Measurements from ENCODE around the gene MIA.
"Not testable (repeated sequence)": the region's sequence is repeated elsewhere in the genome, so short reads cannot be mapped to it uniquely, and the experiment has no call there.

MIA gene

GRCh38 chr19:40763963-40764362 lies 11.4 kb upstream of the MIA start:
- ChIA-PET POLR2A (interaction anchor here (1.3 to 1.9 kb wide), 2 partner anchors 13 to 14 kb away, joined by 4 to 11 read pairs; partner anchors contain the start of genes ACTMAP, RAB4B and SNRPA), CTCF (no interaction called here)
- TF ChIP-seq EGR2 (tag by site-specific recombination; IDR thresholded peaks at IDR 0.05; ENCODE audit: low read depth), result 0 out of 2 replicates have a peak, but pooled peaks have one; percentile 27
- 0 out of 2 replicates have a peak, but pooled peaks have one; percentile 16 for TF ChIP-seq PRDM4 (tag by site-specific recombination; IDR thresholded peaks at IDR 0.05)
- peak; percentile 3; the same call in 1 of the 2 replicates for TF ChIP-seq ZNF146 (tag by site-specific recombination; IDR thresholded peaks at IDR 0.05)
- TF ChIP-seq ZNF112 (tag by site-specific recombination; IDR thresholded peaks at IDR 0.05), result no peak
- no peak for TF ChIP-seq ZNF792 (tag by site-specific recombination; IDR thresholded peaks at IDR 0.05)
- TF ChIP-seq HOXD13 (CRISPR knock-in tag; IDR thresholded peaks at IDR 0.05; ENCODE audit: borderline replicate concordance), result no peak
- H3K27ac ChIP-seq (ENCODE audit: extremely low read depth, low read depth, low read length), result no peak overlapping the region
- H3K9me3 ChIP-seq (ENCODE audit: control insufficient read depth, insufficient read depth, low read depth, low read length), result no peaks in the 10 kb centered on the region
- no peak overlapping the region for H3K4me3 ChIP-seq (ENCODE audit: low read depth, low read length)
- peaks cover 73 to 99% of the 10 kb centered on the region in 2 experiments for H3K36me3 ChIP-seq (ENCODE audit: control insufficient read depth in 2 of 2, insufficient read depth in 1 of 2, low read length in 2 of 2)
- H3K4me1 ChIP-seq (ENCODE audit: control insufficient read depth, insufficient read depth, low read length), result no peaks in the 10 kb centered on the region

- H3K9me3 ChIP-seq (ENCODE audit: control insufficient read depth, insufficient read depth, low read depth, low read length); H3K4me3 ChIP-seq (ENCODE audit: low read depth, low read length); H3K4me1 ChIP-seq (ENCODE audit: control insufficient read depth, insufficient read depth, low read length); H3K27ac ChIP-seq (ENCODE audit: extremely low read depth, low read depth, low read length): not testable (repeated sequence)
- peak; percentile 81 for TF ChIP-seq ZNF362 (tag by site-specific recombination; IDR thresholded peaks at IDR 0.05)
- peaks cover 50 to 90% of the 10 kb centered on the region in 2 experiments for H3K36me3 ChIP-seq (ENCODE audit: control insufficient read depth in 2 of 2, insufficient read depth in 1 of 2, low read length in 2 of 2)
- CTCF ChIA-PET, result interaction anchor here (0.5 to 1.2 kb wide), 3 partner anchors 9 to 150 kb away, joined by 3 to 4 read pairs (median 4); partner anchors contain the start of gene MIA
- POLR2A ChIA-PET, result interaction anchor here (0.7 to 3.6 kb wide), 7 partner anchors 9 to 103 kb away, joined by 3 to 30 read pairs (median 5); partner anchors contain the start of genes ACTMAP, EGLN2, RAB4B and SNRPA
Observed at GRCh38 chr19:40766385-40766784, 8.9 kb upstream of the MIA start.

- H3K4me3 ChIP-seq (ENCODE audit: low read depth, low read length), result no peak overlapping the region
- H3K9me3 ChIP-seq (ENCODE audit: control insufficient read depth, insufficient read depth, low read depth, low read length), result no peaks in the 10 kb centered on the region
- CTCF ChIA-PET, result interaction anchor here (0.7 kb wide), 1 partner anchor 9 kb away, joined by 3 read pairs; the partner anchor contains the start of gene RAB4B
- peaks cover 25 to 67% of the 10 kb centered on the region in 2 experiments for H3K36me3 ChIP-seq (ENCODE audit: control insufficient read depth in 2 of 2, insufficient read depth in 1 of 2, low read length in 2 of 2)
- H3K27ac ChIP-seq (ENCODE audit: extremely low read depth, low read depth, low read length), result peak overlapping the region; percentile 57; the same call in 1 of the 2 replicates
- TF ChIP-seq GLIS2 (tag by site-specific recombination; IDR thresholded peaks at IDR 0.05) (no peak), ZNF292 (tag by site-specific recombination; IDR thresholded peaks at IDR 0.05; ENCODE audit: borderline replicate concordance, low read depth) (0 out of 2 replicates have a peak, but pooled peaks have one; percentile 3), ZNF792 (tag by site-specific recombination; IDR thresholded peaks at IDR 0.05) (no peak), ZNF169 (tag by site-specific recombination; IDR thresholded peaks at IDR 0.05) (no peak), ZNF629 (tag by site-specific recombination; IDR thresholded peaks at IDR 0.05) (no peak), ZNF610 (tag by site-specific recombination; IDR thresholded peaks at IDR 0.05; ENCODE audit: borderline replicate concordance) (no peak), SETDB1 (IDR thresholded peaks at IDR 0.05; ENCODE audit: insufficient read length, low read length) (no peak)
- no peaks in the 10 kb centered on the region for H3K4me1 ChIP-seq (ENCODE audit: control insufficient read depth, insufficient read depth, low read length)
- POLR2A ChIA-PET, result interaction anchor here (0.7 to 3.6 kb wide), 2 partner anchors 9 to 159 kb away, joined by 3 to 30 read pairs; partner anchors contain the start of gene RAB4B
Observed at GRCh38 chr19:40768869-40769268, 6.5 kb upstream of the MIA start.
